GM19023 (cell line): ENCODE results near the gene FNBP1.
"Not testable (repeated sequence)": the region's sequence is repeated elsewhere in the genome, so short reads cannot be mapped to it uniquely, and the experiment has no call there.

ENCODE experiments used
- ATAC-seq: cut with Tn5 transposase; IDR thresholded peaks from one replicate; pipeline ENCODE4 v1.9.1; 2021; ENCODE audit warnings: mild to moderate bottlenecking, moderate library complexity; ENCODE audit not compliant: unreplicated experiment

Gene FNBP1

DNA sequence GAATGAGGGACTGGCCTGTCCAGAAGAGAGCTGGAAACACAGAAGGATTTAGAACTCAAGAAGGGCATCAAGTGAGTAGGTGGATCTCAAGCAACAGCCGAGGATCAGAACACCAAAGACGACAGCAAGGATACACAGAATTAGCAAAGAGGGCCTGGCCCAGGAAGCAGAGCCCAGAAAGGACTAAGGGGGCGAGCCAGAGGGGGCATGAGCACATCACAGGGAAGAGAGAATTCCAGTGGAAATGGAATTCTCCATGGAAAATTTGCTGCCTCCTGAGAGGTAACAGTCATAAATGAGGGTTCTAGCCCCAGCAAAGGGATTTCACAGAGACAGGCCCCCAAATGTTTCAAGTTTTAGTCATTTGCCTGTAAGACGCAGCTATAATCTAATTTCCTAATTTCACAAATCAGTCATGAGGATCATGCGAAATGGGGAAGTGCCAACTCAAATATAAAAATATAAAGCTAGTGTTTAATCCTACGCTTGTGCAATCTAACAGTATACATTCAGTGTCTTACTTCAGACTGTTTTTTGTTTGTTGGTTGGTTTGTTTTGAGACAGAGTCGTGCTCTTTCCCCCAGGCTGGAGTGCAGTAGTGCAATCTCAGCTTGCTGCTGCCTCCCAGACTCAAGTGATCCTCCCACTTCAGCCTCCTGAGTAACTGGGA is 46.7 kb downstream of the FNBP1 start:
- ATAC-seq, result no peak

GRCh38 chr9:129995409-129996160 is 47.4 kb downstream of the FNBP1 start:
- ATAC-seq, result no peak

- ATAC-seq, result no peak
Observed at GRCh38 chr9:129994882-129995281, 48.1 kb downstream of the FNBP1 start.

- not testable (repeated sequence) for ATAC-seq
Observed at GRCh38 chr9:129991139-129991538, 51.9 kb downstream of the FNBP1 start.

DNA sequence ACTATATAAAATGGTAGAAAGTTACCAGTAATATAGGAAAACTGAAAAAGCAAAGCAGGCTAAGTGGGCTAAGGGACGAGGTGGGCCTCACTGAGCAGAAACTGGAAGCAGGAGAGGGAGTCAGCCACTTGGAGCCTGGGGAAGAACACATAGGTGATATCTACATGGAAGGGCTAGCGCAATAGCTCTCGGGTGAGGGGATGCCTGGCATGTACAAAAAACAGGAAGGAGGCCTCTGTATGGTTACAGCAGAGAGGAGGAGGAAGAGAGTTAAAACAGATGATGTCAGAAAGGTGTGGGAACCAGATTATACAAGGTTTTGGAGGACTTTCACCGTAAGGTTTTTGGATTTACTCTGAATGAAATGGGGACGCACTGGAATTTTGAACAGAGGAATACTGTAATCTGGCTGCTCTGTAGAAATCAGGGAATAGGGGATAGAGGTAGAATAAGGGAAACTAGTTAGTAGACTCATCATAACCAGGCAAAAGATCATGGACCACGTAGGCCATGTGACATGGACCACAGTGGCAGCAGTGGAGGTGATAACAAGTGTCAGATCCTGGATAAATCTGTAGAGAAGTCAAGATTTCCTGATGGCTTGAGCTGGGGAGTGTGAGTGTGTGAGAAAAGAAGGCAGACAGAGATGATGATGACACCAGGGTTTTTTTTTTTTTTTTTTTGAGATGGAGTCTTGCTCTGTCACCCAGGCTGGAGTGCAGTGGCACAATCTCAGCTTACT is 52.5 kb downstream of the FNBP1 start:
- no peak for ATAC-seq

GRCh38 chr9:129989740-129990139 is 53.2 kb downstream of the FNBP1 start:
- ATAC-seq, result no peak

GRCh38 chr9:129989362-129989708 is 53.7 kb downstream of the FNBP1 start:
- no peak for ATAC-seq

GRCh38 chr9:129988607-129989361 is 54.2 kb downstream of the FNBP1 start:
- ATAC-seq, result peak; percentile 46

DNA sequence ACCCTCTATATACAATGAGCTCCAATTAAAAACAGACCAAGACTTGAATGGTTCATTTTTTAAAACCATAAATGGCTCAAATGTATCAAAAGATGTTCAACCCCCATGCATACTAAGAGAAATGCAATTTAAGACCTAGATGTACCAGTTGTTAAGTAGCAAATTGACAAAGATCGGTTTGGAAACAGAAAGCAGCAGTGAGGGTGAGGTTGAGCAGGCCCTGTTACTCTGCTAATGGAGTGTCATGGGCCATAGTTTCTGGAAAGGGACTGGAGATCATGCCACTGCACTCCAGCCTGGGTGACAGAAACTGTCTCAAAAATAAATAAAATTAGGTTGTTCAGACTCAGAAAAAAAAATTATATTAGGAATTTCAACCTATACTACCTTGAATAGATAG is 55.0 kb downstream of the FNBP1 start:
- no peak for ATAC-seq

DNA sequence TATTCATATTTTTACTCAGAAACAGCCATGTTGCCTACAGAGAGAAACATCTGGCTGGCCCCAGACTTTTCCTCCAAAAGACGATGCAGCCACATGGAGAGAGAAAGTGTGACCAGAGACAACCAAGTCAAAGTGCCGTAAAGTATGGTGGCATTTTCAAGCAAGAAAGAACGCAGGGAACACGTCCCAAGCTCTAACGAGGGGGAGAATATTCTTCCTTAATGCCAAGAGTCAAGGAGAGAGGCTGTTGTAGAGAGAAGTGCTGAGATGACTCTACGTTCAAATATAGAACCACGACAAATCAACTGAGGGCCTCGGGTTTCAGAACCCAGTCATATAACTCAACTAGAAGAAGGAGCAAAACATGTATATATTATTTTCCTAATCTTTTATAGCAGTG is 55.9 kb downstream of the FNBP1 start:
- no peak for ATAC-seq

GRCh38 chr9:129984589-129984988 is 58.4 kb downstream of the FNBP1 start:
- not testable (repeated sequence) for ATAC-seq

DNA sequence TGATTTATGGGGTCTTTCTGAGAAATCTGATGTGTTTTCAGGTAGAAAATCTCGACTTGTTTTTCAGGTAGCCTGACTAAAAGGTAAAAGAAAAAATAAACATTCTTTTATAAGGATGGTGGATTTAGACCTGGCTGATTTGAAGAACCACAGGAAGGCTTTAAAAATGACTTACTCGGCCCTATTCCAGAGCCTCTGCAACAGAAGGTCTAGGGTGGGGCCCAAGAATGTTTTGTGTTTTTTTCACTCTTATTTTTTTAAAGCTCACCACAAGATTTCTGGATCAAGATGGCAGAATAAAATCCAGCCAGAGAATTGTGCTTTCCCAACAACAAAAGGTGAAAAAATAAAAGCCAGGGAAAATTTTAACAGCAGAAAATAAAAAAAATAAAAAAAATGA is 59.1 kb downstream of the FNBP1 start:
- no peak for ATAC-seq

- no peak for ATAC-seq
Observed at GRCh38 chr9:129981180-129981907, 61.6 kb downstream of the FNBP1 start.

GRCh38 chr9:129980224-129980623 is 62.8 kb downstream of the FNBP1 start:
- ATAC-seq, result not testable (repeated sequence)

DNA sequence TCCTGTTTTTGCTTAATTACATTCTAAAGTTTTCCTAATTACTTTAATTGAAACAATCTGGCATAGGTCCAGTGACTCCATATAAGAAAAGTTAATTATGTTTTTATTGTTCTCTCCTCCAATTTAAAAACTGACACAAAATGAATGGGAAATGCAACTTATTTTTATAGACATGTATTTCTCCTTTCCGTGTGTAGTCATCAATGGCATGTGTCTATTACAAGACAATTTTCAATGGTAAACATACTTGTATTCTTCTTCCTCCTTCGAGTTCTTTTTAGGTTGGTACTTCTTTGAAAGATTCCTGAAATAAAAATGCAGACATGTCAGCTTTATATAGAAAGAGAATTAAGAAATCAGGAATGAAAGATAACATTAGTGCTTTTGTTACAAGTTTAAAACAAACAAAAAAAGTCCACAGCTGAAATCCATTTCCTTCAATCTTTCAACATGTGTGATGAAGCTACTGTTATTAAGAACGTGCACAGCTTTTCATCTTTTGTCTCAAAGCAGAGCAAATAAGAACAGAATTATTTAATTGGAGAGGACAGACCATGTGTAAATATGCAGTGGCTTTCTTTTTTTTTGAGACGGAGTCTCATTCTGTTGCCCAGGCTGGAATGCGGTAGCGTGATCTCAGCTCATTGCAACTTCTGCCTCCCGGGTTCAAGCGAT is 63.8 kb downstream of the FNBP1 start:
- ATAC-seq, result no peak

DNA sequence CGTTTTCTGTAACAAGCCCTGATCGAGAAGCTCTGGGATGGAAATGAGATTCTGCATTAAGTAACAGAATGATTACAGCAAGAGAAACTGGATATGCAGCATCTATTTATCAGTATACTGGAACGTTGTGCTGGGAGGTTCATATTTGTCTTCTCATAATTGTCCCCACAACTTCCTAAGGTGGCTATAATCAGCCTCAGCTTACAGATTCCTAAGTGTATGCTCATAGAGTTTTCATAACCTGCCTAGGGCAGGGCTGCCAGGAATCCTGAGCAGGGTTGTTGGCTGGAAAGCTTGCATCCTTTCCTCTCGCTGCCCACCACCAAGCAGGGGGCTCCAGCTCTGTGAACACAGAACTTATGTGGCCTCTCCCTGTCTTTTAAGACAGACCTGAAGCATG is 70.2 kb downstream of the FNBP1 start:
- ATAC-seq, result no peak

GRCh38 chr9:129968690-129969485 is 74.1 kb downstream of the FNBP1 start:
- no peak for ATAC-seq

GRCh38 chr9:129964901-129965734 is 77.9 kb downstream of the FNBP1 start:
- no peak for ATAC-seq
